HL-60 (cell line): Measurements from ENCODE around the gene GEMIN4.
"Not testable (repeated sequence)": the region's sequence is repeated elsewhere in the genome, so short reads cannot be mapped to it uniquely, and the experiment has no call there.

ENCODE experiments used
- DNase-seq, 2 experiments: peaks; one replicate each; pipeline ENCODE4 v3.0.0-alpha.2; 2010 to 2020; ENCODE audit warnings: low read depth in 1 of 2, low spot score in 1 of 2
- H3K27ac ChIP-seq: fragments of 250-450 bp; sonication (Bioruptor Pico); replicated peaks from 2 replicates; pipeline ENCODE4 v1.5.1; 2020; ENCODE audit warnings: mild to moderate bottlenecking, moderate library complexity
- H3K27me3 ChIP-seq: fragments of 250-450 bp; sonication (Bioruptor Pico); 2 replicates; pipeline ENCODE4 v1.5.1; 2021; ENCODE audit warnings: mild to moderate bottlenecking, moderate library complexity; ENCODE audit not compliant: insufficient read depth, poor library complexity, severe bottlenecking
- H3K4me3 ChIP-seq: replicated peaks from 2 replicates; pipeline ENCODE4 v1.5.1; 2011; ENCODE audit warnings: mild to moderate bottlenecking, control low read depth, low read length; ENCODE audit not compliant: insufficient read depth
- GABPA ChIP-seq: IDR thresholded peaks from 2 replicates; pipeline ENCODE4 v1.6.1; 2012; ENCODE audit warnings: low read depth
- POLR2AphosphoS5 ChIP-seq: IDR thresholded peaks from 2 replicates; pipeline ENCODE4 v1.6.1; 2012; ENCODE audit warnings: low read depth
- SPI1 ChIP-seq: IDR thresholded peaks from 2 replicates; pipeline ENCODE4 v1.6.1; 2012; ENCODE audit warnings: low read depth, mild to moderate bottlenecking, borderline replicate concordance
- TF ChIP-seq, protein P1 (sequence below): IDR thresholded peaks from 2 replicates; pipeline ENCODE4 v1.6.1; 2012; ENCODE audit warnings: low read depth; ENCODE audit not compliant: insufficient replicate concordance
- TF ChIP-seq, protein P2 (sequence below): IDR thresholded peaks from one replicate; pipeline ENCODE4 v1.5.1; 2011; ENCODE audit warnings: low read length, control low read depth, inconsistent platforms; ENCODE audit not compliant: insufficient read depth

The GEMIN4 gene

DNA sequence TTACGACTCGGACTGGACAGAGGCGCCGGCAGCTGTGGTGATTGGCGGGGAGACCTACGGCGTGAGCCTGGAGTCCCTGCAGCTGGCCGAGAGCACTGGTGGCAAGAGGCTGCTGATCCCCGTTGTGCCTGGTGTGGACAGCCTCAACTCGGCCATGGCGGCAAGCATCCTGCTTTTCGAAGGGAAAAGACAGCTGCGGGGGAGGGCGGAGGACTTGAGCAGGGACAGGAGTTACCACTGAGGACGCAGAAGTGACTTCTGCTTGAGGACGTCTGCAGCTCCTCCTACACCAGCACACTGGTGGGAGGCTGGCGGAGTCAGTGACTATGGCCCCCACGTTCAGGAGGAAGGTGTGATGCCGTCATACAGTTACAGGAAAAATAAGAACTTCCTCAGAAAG is 39.8 kb upstream of the GEMIN4 start:
- TF ChIP-seq, protein P1, sequence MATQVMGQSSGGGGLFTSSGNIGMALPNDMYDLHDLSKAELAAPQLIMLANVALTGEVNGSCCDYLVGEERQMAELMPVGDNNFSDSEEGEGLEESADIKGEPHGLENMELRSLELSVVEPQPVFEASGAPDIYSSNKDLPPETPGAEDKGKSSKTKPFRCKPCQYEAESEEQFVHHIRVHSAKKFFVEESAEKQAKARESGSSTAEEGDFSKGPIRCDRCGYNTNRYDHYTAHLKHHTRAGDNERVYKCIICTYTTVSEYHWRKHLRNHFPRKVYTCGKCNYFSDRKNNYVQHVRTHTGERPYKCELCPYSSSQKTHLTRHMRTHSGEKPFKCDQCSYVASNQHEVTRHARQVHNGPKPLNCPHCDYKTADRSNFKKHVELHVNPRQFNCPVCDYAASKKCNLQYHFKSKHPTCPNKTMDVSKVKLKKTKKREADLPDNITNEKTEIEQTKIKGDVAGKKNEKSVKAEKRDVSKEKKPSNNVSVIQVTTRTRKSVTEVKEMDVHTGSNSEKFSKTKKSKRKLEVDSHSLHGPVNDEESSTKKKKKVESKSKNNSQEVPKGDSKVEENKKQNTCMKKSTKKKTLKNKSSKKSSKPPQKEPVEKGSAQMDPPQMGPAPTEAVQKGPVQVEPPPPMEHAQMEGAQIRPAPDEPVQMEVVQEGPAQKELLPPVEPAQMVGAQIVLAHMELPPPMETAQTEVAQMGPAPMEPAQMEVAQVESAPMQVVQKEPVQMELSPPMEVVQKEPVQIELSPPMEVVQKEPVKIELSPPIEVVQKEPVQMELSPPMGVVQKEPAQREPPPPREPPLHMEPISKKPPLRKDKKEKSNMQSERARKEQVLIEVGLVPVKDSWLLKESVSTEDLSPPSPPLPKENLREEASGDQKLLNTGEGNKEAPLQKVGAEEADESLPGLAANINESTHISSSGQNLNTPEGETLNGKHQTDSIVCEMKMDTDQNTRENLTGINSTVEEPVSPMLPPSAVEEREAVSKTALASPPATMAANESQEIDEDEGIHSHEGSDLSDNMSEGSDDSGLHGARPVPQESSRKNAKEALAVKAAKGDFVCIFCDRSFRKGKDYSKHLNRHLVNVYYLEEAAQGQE = no peak
- TF ChIP-seq, protein P2, sequence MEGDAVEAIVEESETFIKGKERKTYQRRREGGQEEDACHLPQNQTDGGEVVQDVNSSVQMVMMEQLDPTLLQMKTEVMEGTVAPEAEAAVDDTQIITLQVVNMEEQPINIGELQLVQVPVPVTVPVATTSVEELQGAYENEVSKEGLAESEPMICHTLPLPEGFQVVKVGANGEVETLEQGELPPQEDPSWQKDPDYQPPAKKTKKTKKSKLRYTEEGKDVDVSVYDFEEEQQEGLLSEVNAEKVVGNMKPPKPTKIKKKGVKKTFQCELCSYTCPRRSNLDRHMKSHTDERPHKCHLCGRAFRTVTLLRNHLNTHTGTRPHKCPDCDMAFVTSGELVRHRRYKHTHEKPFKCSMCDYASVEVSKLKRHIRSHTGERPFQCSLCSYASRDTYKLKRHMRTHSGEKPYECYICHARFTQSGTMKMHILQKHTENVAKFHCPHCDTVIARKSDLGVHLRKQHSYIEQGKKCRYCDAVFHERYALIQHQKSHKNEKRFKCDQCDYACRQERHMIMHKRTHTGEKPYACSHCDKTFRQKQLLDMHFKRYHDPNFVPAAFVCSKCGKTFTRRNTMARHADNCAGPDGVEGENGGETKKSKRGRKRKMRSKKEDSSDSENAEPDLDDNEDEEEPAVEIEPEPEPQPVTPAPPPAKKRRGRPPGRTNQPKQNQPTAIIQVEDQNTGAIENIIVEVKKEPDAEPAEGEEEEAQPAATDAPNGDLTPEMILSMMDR = no peak
- TF ChIP-seq POLR2AphosphoS5 (no peak), SPI1 (no peak), GABPA (no peak)

DNA sequence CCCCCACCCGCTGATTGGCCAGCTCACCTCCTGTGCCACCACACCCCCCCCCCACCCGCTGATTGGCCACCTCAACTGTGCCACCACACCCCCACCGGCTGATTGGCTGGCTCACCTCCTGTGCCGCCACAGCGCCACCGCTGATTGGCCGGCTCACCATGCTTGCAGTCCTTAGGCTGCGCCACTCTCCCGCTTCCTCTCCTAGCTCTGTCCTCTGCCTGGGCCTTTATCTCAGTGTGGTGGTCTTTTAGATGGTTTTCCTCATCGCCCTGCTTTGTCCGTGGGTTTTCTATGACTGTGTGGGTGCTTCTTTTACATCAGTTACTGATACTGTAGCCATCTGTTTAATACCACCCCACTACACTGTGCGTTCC is 38.8 kb upstream of the GEMIN4 start:
- not testable (repeated sequence) for H3K27ac ChIP-seq, H3K27me3 ChIP-seq, H3K4me3 ChIP-seq, DNase-seq

More for the DNA sequence above, 39.8 kb upstream of the GEMIN4 start:
- no peak for DNase-seq
- H3K27me3 ChIP-seq = no peaks in the 10 kb centered on the region
- H3K4me3 ChIP-seq = no peak overlapping the region
- H3K27ac ChIP-seq = no peak overlapping the region

DNA sequence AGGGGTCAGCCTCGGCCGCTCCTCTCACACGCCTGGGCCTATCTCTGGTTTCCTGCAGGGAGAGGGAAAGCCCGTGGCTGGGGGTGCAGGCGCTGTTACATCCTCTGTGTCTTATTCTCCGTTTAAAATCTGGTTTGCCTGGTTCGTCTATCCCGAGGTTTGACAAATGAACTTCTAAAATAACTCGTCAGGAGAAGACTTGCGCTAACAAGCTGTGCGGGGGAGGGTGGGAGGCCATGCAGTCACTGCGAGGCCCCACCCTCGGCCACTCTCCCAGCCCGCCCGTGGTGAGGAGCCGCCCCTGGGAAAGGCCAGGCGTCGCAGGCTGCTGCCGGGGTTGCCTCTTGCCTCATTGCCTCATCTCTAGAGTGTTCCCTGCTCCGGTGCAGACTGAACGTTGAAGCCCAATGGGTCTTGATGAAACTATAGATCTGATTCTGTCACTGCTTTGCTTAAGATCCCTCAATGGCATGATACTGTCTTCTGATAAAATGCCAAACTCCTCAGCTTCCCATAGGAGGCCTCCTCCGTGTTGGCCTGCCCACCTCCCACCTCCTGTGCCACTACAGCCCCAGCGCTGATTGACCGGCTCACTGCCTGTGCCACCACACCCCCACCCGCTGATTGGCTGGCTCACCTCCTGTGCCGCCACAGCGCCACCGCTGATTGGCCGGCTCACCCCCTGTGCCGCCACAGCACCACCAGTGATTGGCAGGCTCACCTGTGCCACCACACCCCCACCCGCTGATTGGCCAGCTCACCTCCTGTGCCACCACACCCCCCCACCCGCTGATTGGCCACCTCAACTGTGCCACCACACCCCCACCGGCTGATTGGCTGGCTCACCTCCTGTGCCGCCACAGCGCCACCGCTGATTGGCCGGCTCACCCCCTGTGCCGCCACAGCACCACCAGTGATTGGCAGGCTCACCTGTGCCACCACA is 38.1 kb upstream of the GEMIN4 start:
- DNase-seq, H3K27me3 ChIP-seq, H3K27ac ChIP-seq, H3K4me3 ChIP-seq: not testable (repeated sequence)

DNA sequence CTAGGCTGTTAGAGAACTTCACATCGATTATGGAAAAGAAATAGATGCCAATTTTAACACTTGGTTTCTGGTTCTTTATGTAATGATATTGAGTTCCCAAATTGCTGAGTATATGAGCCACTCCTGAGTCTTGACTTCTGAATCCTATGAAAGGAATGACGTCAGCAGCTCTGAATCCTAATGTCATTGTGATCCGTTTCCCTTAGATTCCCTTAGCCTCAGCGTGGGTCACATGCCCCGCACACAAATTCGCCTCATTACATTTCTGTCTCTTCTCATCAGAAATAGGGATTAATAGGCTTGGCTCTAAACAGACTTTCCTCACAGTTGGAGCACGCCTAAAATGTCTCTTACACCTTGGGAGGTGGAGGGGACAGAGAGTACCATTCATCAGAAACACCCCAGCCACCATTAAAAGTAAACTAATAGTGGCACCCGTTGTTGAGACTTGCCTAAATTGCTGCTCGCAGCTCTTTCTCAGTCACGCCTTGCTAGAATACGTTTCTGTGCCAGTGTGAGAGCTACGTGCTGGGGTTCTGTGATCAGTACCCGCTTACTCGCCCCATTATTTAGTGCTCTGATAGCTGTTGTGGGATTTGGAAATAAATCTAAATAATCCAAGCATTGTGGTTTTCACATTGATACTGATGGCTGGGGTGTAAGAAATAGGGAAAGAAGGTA is 37.2 kb upstream of the GEMIN4 start:
- no peak overlapping the region for H3K27ac ChIP-seq
- no peak for DNase-seq
- no peaks in the 10 kb centered on the region for H3K27me3 ChIP-seq
- TF ChIP-seq SPI1 (no peak), GABPA (no peak), POLR2AphosphoS5 (no peak)
- TF ChIP-seq, protein P2 = no peak
- TF ChIP-seq, protein P1 = no peak
- no peak overlapping the region for H3K4me3 ChIP-seq
